A673 (cell line): ENCODE data around the gene SWSAP1. TPM values are rescaled to one million over a fixed set of nuclear protein-coding genes. Genes with fewer than 3 reads are reported as not detected.
"Not testable (repeated sequence)": the region's sequence is repeated elsewhere in the genome, so short reads cannot be mapped to it uniquely, and the experiment has no call there.

Experiments used
- BruUV-seq: library from RNA; stranded (reverse); fragments of 400-500 nt; replicated peaks from 2 replicates; lab custom pipeline; 2021; lab: Mats Ljungman, UMichigan
- CTCF ChIA-PET: fragments of 300-600 bp; sonication (Branson Sonifier 250); formaldehyde crosslinking; loops from one replicate; lab custom pipeline; 2022; ENCODE audit warnings: antibody characterized with exemption; lab: Charles Lee
- POLR2A ChIA-PET: fragments of 300-600 bp; sonication (Branson Sonifier 250); formaldehyde crosslinking; loops from one replicate; lab custom pipeline; 2022; ENCODE audit warnings: antibody characterized with exemption; ENCODE audit not compliant: low non-redundant PET; lab: Charles Lee
- DNase-seq: peaks from one replicate; pipeline ENCODE4 v3.0.0-alpha.2; 2015; ENCODE audit warnings: low spot score
- H3K27ac ChIP-seq: fragments of 200-600 bp; sonication (generic); 2 replicates; pipeline ENCODE4 v1.5.1; 2016; ENCODE audit warnings: mixed run types, low read depth, mild to moderate bottlenecking, mixed read lengths, antibody characterized with exemption, low read length; ENCODE audit not compliant: poor library complexity, severe bottlenecking
- H3K27me3 ChIP-seq: fragments of 200-600 bp; sonication (generic); replicated peaks from 2 replicates; pipeline ENCODE4 v1.6.1; 2017; ENCODE audit warnings: mixed run types, low read depth, mild to moderate bottlenecking, mixed read lengths, antibody characterized with exemption, low read length; ENCODE audit not compliant: insufficient read depth, poor library complexity
- H3K36me3 ChIP-seq: fragments of 200-600 bp; sonication (generic); 2 replicates; pipeline ENCODE4 v1.6.1; 2016; ENCODE audit warnings: mixed run types, mild to moderate bottlenecking, mixed read lengths, antibody characterized with exemption, low read length; ENCODE audit not compliant: insufficient read depth, poor library complexity, severe bottlenecking
- H3K4me1 ChIP-seq: fragments of 200-600 bp; sonication (generic); 2 replicates; pipeline ENCODE4 v1.6.1; 2017; ENCODE audit warnings: mixed run types, mild to moderate bottlenecking, mixed read lengths, antibody characterized with exemption, low read length; ENCODE audit not compliant: insufficient read depth, poor library complexity, severe bottlenecking
- H3K4me3 ChIP-seq: fragments of 200-600 bp; sonication (generic); 2 replicates; pipeline ENCODE4 v1.5.1; 2016; ENCODE audit warnings: low read depth, mixed run types, mild to moderate bottlenecking, mixed read lengths, low read length; ENCODE audit not compliant: poor library complexity, severe bottlenecking
- H3K9me3 ChIP-seq: fragments of 200-600 bp; sonication (generic); 2 replicates; pipeline ENCODE4 v1.6.1; 2016; ENCODE audit warnings: mixed run types, low read depth, mild to moderate bottlenecking, mixed read lengths, antibody characterized with exemption, low read length; ENCODE audit not compliant: poor library complexity, severe bottlenecking
- CTCF ChIP-seq: fragments of 300-800, 200-600 bp; sonication (generic); conservative IDR thresholded peaks from 2 replicates; pipeline ENCODE4 v1.5.1; 2017; ENCODE audit warnings: low read depth, mild to moderate bottlenecking, antibody characterized with exemption, low read length, moderate library complexity, mixed read lengths
- EZH2 ChIP-seq: fragments of 200-600 bp; sonication (generic); IDR thresholded peaks from 2 replicates; pipeline ENCODE4 v1.6.1; 2017; ENCODE audit warnings: borderline replicate concordance, low read depth, mild to moderate bottlenecking, mixed read lengths, antibody characterized with exemption, low read length; ENCODE audit not compliant: poor library complexity, severe bottlenecking
- intact Hi-C: fragments of 100-400 bp; cut with micrococcal nuclease; formaldehyde crosslinking; loops from one replicate; pipeline ENCODE4 v1.10.0; 2022; ENCODE audit not compliant: unreplicated experiment
- total RNA-seq: library from RNA; stranded (reverse); gene quantifications from 2 replicates; pipeline ENCODE4 v1.2.3, GENCODE V29; 2021

SWSAP1 gene
- total RNA-seq, 1 experiment from 2014 or later: 3.3 TPM

GRCh38 chr19:11377756-11378155 is 3.3 kb downstream of the SWSAP1 start:
- BruUV-seq: no TSS peak
- intact Hi-C loops: loop anchor here (1.0 kb wide), 1 partner anchor 105 kb away; no protein-coding TSS in a partner anchor
- CTCF ChIA-PET: interaction anchor here (0.6 kb wide), 1 partner anchor 88 kb away, joined by 3 read pairs; no protein-coding TSS in a partner anchor
- DNase-seq: no peak
- POLR2A ChIA-PET: no interaction called here
- Histone ChIP-seq H3K4me1 (peaks cover 22% of the 10 kb centered on the region), H3K36me3 (no peaks in the 10 kb centered on the region), H3K27ac (no peak overlapping the region), H3K9me3 (no peaks in the 10 kb centered on the region), H3K27me3 (no peaks in the 10 kb centered on the region), H3K4me3 (no peak overlapping the region)
- TF ChIP-seq EZH2: no peak
- no peak for TF ChIP-seq CTCF

GRCh38 chr19:11378319-11379189 is 4.1 kb downstream of the SWSAP1 start:
- no peaks in the 10 kb centered on the region for H3K27me3 ChIP-seq
- BruUV-seq: no TSS peak

GRCh38 chr19:11379269-11379845 is 4.9 kb downstream of the SWSAP1 start:
- H3K36me3 ChIP-seq, H3K4me3 ChIP-seq, DNase-seq, H3K27ac ChIP-seq, intact Hi-C loops, H3K27me3 ChIP-seq, H3K9me3 ChIP-seq, POLR2A ChIA-PET, BruUV-seq: not testable (repeated sequence)
- H3K4me1 ChIP-seq: peaks cover 32% of the 10 kb centered on the region
- CTCF ChIA-PET: interaction anchor here (0.7 kb wide), 1 partner anchor 432 kb away, joined by 6 read pairs; no protein-coding TSS in a partner anchor

More at GRCh38 chr19:11378319-11379189, 4.1 kb downstream of the SWSAP1 start:
- DNase-seq: peak; percentile 64
- no peaks in the 10 kb centered on the region for H3K9me3 ChIP-seq
- no peak overlapping the region for H3K27ac ChIP-seq
- no peaks in the 10 kb centered on the region for H3K36me3 ChIP-seq
- H3K4me3 ChIP-seq: no peak overlapping the region
- POLR2A ChIA-PET: no interaction called here
- intact Hi-C loops: loop anchor here (1.0 kb wide), 1 partner anchor 104 kb away; no protein-coding TSS in a partner anchor
- CTCF ChIA-PET: no interaction called here
- TF ChIP-seq EZH2 (no peak), CTCF (peak; percentile 79)
- H3K4me1 ChIP-seq: peaks cover 30% of the 10 kb centered on the region
